Large intestine (tissue), 3 donors: ENCODE results near the gene NRG3. TPM values are rescaled to one million over a fixed set of nuclear protein-coding genes. Genes with fewer than 3 reads are reported as not detected.

Experiments
- DNase-seq, 2 donors: peaks; one replicate each; pipeline versions ENCODE4 v3.0.0 to v3.0.0-alpha.2; 2013
- H3K27ac ChIP-seq: one replicate; pipeline ENCODE4 v1.5.1; 2013; ENCODE audit warnings: low read length
- H3K27me3 ChIP-seq: 2 replicates; pipeline ENCODE4 v1.6.1; 2013; ENCODE audit warnings: low read length; ENCODE audit not compliant: control insufficient read depth, insufficient read depth
- H3K36me3 ChIP-seq: 2 replicates; pipeline ENCODE4 v1.6.1; 2013; ENCODE audit warnings: low read length; ENCODE audit not compliant: control insufficient read depth, insufficient read depth
- H3K4me1 ChIP-seq: one replicate; pipeline ENCODE4 v1.6.1; 2013; ENCODE audit warnings: low read length; ENCODE audit not compliant: control insufficient read depth, insufficient read depth
- H3K4me3 ChIP-seq: one replicate; pipeline ENCODE4 v1.5.1; 2013; ENCODE audit warnings: low read length
- H3K9me3 ChIP-seq: one replicate; pipeline ENCODE4 v1.6.1; 2013; ENCODE audit warnings: mild to moderate bottlenecking, low read depth, low read length, moderate library complexity; ENCODE audit not compliant: control insufficient read depth
- WGBS: methylation state at CpG from one replicate; pipeline ENCODE4 v1.1.5; 2013; ENCODE audit warnings: low lambda C conversion rate; ENCODE audit not compliant: insufficient coverage; 5-methylcytosine and 5-hydroxymethylcytosine counted together
- polyA plus RNA-seq: library from polyadenylated mRNA; unstranded; fragments of 120-200 nt; gene quantifications from one replicate; pipeline ENCODE4 v1.2.1, GENCODE V29; 2013

NRG3 gene
- polyA plus RNA-seq, 1 donor: 0.96 TPM

- Histone ChIP-seq H3K4me1 (no peaks in the 10 kb centered on the region), H3K36me3 (no peaks in the 10 kb centered on the region), H3K27me3 (no peaks in the 10 kb centered on the region), H3K27ac (no peak overlapping the region), H3K4me3 (no peak overlapping the region), H3K9me3 (no peaks in the 10 kb centered on the region)
- WGBS: no CpG with 5 or more reads among the region's 1 CpG
- no peak for DNase-seq
These were observed 1049.7 kb downstream of the NRG3 start for GRCh38 chr10:82924711-82925110.

GRCh38 chr10:82925547-82925946 is 1050.6 kb downstream of the NRG3 start:
- DNase-seq: no peak
- Histone ChIP-seq H3K4me3 (no peak overlapping the region), H3K27me3 (no peaks in the 10 kb centered on the region), H3K9me3 (no peaks in the 10 kb centered on the region), H3K4me1 (no peaks in the 10 kb centered on the region), H3K27ac (no peak overlapping the region), H3K36me3 (no peaks in the 10 kb centered on the region)
- 67% methylated on average over 1 of the region's 3 CpGs for WGBS

GRCh38 chr10:82932451-82932850 is 1057.5 kb downstream of the NRG3 start:
- H3K4me1 ChIP-seq: no peaks in the 10 kb centered on the region
- DNase-seq: no peak
- H3K9me3 ChIP-seq: no peaks in the 10 kb centered on the region
- H3K27me3 ChIP-seq: no peaks in the 10 kb centered on the region
- no peak overlapping the region for H3K4me3 ChIP-seq
- no peak overlapping the region for H3K27ac ChIP-seq
- H3K36me3 ChIP-seq: no peaks in the 10 kb centered on the region
- WGBS: no CpG with 5 or more reads among the region's 3 CpGs

- peak in 1 of 2 donors; percentile 36 for DNase-seq
- no CpG with 5 or more reads among the region's 2 CpGs for WGBS
- H3K9me3 ChIP-seq: no peaks in the 10 kb centered on the region
- no peaks in the 10 kb centered on the region for H3K4me1 ChIP-seq
- H3K36me3 ChIP-seq: no peaks in the 10 kb centered on the region
- no peaks in the 10 kb centered on the region for H3K27me3 ChIP-seq
- H3K4me3 ChIP-seq: no peak overlapping the region
- no peak overlapping the region for H3K27ac ChIP-seq
These were observed 1059.4 kb downstream of the NRG3 start for GRCh38 chr10:82934429-82934828.

GRCh38 chr10:82934947-82935346 is 1060.0 kb downstream of the NRG3 start:
- H3K4me1 ChIP-seq: no peaks in the 10 kb centered on the region
- no peaks in the 10 kb centered on the region for H3K27me3 ChIP-seq
- no peak for DNase-seq
- no peak overlapping the region for H3K4me3 ChIP-seq
- WGBS: no CpG with 5 or more reads among the region's 2 CpGs
- no peaks in the 10 kb centered on the region for H3K36me3 ChIP-seq
- no peaks in the 10 kb centered on the region for H3K9me3 ChIP-seq
- H3K27ac ChIP-seq: no peak overlapping the region

GRCh38 chr10:82938331-82938730 is 1063.3 kb downstream of the NRG3 start:
- no peaks in the 10 kb centered on the region for H3K4me1 ChIP-seq
- no peaks in the 10 kb centered on the region for H3K36me3 ChIP-seq
- H3K27me3 ChIP-seq: no peaks in the 10 kb centered on the region
- no CpG with 5 or more reads among the region's 4 CpGs for WGBS
- no peak overlapping the region for H3K4me3 ChIP-seq
- no peaks in the 10 kb centered on the region for H3K9me3 ChIP-seq
- DNase-seq: no peak
- H3K27ac ChIP-seq: no peak overlapping the region

- no peaks in the 10 kb centered on the region for H3K27me3 ChIP-seq
- WGBS: no CpG with 5 or more reads among the region's 3 CpGs
- DNase-seq: peak in 1 of 2 donors; percentile 4
- H3K27ac ChIP-seq: no peak overlapping the region
- H3K4me1 ChIP-seq: no peaks in the 10 kb centered on the region
- H3K4me3 ChIP-seq: no peak overlapping the region
- no peaks in the 10 kb centered on the region for H3K9me3 ChIP-seq
- H3K36me3 ChIP-seq: no peaks in the 10 kb centered on the region
These were observed 1067.5 kb downstream of the NRG3 start for GRCh38 chr10:82942286-82943099.

GRCh38 chr10:82943142-82943541 is 1068.1 kb downstream of the NRG3 start:
- H3K36me3 ChIP-seq: no peaks in the 10 kb centered on the region
- H3K27me3 ChIP-seq: no peaks in the 10 kb centered on the region
- 100% methylated on average over 2 of the region's 3 CpGs for WGBS
- H3K4me3 ChIP-seq: no peak overlapping the region
- DNase-seq: no peak
- no peaks in the 10 kb centered on the region for H3K9me3 ChIP-seq
- H3K27ac ChIP-seq: no peak overlapping the region
- no peaks in the 10 kb centered on the region for H3K4me1 ChIP-seq

GRCh38 chr10:82949816-82950575 is 1075.0 kb downstream of the NRG3 start:
- H3K27me3 ChIP-seq: no peaks in the 10 kb centered on the region
- H3K27ac ChIP-seq: no peak overlapping the region
- H3K36me3 ChIP-seq: no peaks in the 10 kb centered on the region
- DNase-seq: no peak
- no peaks in the 10 kb centered on the region for H3K4me1 ChIP-seq
- WGBS: no CpG with 5 or more reads among the region's 2 CpGs
- H3K4me3 ChIP-seq: no peak overlapping the region
- H3K9me3 ChIP-seq: no peaks in the 10 kb centered on the region

- no peaks in the 10 kb centered on the region for H3K27me3 ChIP-seq
- H3K36me3 ChIP-seq: no peaks in the 10 kb centered on the region
- H3K27ac ChIP-seq: no peak overlapping the region
- no peaks in the 10 kb centered on the region for H3K4me1 ChIP-seq
- no peaks in the 10 kb centered on the region for H3K9me3 ChIP-seq
- H3K4me3 ChIP-seq: no peak overlapping the region
- no CpG with 5 or more reads among the region's 5 CpGs for WGBS
- no peak for DNase-seq
These were observed 1078.3 kb downstream of the NRG3 start for GRCh38 chr10:82953331-82953730.
